Dedifferentiated amniotic fluid mesenchymal stem cell (primary cell): Measurements from ENCODE around the gene DIRAS1.

ENCODE experiments used
- DNase-seq: peaks from one replicate; pipeline ENCODE4 v3.0.0-alpha.2; 2016; ENCODE audit errors: extremely low spot score

DIRAS1 gene, protein sequence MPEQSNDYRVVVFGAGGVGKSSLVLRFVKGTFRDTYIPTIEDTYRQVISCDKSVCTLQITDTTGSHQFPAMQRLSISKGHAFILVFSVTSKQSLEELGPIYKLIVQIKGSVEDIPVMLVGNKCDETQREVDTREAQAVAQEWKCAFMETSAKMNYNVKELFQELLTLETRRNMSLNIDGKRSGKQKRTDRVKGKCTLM

DNA sequence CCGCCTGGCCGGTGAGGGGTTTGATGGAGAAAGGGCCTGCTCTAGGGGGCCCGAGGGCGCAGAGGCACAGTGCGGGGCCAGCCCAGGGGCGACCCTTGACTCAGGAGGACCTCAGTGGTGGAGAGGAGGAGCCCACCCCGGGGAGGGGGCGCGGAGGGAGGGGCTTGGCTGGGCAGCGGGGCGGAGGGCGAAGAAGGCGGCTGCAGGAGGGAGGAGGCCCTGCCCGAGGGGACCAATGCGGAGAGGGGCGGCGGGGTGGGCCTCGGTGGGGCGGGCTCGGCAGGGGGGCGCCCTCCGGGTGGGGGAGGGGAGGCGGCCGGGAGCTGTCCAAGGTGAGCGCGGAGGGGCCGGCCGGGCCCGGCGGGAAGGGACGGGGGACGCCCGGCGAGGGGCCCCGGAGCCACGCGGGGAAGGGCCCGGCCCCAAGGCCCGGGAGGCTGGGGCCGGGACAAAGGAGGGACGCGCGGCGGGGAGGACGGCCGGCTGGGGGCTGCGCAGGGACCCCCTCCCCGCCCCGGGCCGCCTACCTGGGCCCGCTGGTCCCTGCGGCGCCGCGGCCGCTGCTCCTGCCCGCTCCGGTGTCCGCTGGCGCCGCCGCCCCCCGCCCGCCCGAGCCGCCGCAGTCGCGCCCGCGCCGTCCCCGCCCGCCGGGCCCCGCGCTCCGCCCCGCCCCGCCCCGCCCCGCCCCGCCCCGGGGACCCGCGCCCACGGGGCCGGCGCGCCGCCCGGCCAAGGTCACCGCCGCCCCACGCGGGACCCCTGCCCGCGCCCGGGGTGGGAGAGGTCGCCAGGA is at the start of gene DIRAS1:
Gene DIRAS1, minus strand, starts transcription at position 596 of the 793 bp plus-strand sequence. CDS start 3,566 bp downstream, outside the sequence.
- DNase-seq: no peak

DNA sequence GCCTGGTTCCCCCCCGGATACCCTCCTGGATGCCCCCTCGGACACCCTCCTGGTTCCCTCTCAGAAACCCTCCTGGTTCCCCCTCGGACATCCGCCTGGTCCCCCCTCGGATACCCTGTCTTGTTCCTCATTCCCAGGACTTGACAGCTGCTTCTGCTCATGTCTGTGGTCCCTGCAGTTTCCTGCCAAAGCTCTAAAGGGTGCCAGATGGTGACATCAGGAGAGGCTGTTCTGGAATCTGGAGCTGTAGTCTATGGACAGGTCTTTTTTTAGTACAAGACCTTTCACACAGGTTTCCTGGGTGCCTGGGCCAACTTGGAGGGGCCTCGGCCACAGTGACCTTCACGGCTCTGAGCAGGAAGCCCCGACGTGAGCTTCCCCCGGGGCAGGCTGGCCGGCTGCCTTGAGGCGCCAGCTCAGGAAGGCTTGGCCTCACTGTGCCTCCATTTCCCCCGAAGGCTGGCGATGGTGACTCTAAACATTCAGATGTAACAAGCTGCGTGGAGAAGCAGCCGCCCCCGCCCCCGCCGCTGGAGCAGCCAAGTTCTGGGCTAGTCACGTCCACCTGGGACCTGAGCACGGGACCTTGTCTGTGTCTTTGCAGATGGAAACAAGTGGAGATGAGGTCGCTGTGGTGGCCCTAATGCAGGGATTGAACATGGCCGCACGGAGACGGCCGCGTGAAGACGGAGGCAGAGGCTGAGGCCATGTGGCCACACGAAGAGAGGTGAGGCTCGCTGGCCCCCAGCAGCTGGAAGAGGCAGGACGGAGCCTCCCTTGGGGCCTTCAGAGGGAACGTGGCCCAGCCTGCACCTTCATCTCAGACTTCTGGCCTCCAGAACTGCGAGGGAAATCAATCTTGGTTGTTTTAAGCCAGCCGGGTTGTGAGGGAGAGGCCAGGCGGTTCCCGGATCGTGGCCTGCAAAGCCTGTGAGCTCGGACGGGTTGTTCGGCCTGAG is 49.2 kb upstream of the DIRAS1 start:
- no peak for DNase-seq

DNA sequence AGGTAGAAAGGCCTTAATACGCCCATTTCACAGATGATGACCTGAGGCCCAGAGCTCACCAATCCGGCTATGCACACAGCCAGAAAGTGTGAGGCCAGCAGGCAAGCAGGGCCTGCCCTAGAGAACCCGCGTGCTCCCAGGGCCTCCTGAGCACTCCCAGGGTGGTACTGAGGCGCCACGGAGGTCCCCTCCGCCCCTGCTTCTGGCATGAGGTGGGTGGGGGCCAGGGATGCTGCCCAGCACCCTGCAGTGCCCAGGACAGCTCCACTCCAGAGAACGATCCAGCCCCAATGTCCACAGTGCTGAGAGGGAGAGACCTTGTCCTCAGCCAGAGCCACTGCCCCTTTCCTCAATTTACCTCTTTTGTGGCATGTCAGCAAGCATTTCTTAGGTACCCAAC is 48.0 kb upstream of the DIRAS1 start:
- no peak for DNase-seq

DNA sequence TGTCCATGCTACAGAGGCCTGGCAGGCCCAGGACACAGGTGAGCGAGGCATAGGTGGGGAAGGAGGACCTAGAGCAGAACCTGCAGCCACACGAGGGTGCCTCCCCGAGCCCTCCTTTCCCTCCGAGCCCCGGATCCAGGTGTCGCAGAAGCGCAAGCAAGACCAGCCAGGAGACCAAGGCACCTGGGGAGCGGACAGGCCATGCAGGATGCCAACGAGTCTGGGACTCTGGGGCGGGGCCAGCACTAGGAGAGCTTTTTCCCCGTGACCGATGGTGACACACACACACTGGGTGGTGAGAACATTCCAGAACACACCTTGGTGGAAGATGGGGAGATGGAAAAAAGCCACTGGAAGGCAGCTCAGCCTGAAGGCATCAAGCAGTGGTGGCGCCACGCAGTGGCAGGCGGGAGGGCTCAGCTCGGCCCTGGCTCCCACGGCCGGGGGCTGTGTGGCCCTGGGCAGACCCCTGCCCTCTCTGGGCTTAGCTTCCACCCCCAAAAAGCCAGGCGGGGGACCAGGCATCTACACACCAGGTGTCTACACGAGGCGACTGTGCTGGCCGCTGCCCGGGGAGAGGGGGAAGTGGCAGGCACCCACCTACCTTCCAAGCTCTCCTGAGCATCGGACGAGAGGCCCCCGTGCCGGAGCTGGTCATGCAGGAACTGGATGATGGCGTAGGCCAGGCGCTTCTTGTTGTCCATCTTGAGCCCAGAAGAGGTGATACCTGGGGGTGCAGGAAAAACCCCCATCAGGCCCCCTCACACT is 47.4 kb upstream of the DIRAS1 start:
- no peak for DNase-seq

DNA sequence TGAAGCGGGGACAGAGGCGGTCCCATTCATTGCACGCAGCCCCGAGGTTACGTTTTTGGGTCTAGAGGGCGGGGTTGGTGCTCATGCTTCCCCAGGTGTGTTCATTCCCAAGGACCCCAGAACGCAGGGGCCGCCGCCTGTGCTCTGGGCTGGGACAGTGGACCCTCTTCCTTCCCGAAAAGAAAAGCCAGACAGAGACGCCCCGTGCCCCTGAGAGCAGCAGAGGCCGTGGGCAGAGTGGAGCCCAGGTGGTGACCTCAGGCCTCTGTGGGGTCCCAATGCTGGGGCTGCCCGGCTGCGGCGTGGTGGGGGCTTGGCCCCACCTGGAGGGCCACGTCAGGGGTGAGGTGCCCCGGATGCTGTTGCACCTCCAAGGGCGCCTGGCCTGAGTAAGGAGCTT is 46.5 kb upstream of the DIRAS1 start:
- DNase-seq: no peak

DNA sequence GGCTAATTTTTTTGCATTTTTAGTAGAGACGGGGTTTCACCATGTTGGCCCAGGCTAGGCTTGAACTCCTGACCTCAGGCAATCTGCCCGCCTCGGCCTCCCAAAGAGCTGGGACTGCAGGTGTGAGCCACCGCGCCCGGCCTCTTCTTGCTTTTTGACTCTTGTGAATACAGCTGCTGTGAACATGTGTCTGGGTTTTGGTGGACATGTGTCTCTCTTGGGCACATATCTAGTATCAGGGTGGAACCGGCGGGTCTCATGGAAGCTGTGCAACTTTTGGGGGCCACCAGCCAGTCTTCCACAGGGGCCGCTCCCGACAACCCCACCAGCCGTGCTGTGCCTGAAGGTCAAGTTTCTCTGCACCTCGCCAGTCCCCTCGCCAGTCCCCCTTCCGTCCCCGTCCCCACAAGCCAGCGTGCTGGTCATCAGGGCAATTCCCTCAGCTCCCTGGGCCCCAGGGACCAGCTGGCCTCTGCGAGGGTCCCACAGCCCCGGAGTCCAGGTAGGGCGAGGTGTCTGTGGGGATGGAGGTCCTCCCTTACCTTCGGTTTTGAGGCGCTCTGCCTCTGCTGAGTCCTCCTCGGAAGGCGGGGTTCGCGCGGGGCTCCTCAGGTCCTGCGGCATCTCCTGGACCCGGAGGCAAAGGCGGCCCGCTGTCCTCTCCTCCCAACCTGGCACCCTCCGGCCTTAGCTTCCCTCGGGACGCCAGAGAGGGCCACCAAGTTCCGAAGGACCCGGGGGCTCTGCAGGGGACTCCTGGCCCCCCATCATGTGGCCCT is 45.6 kb upstream of the DIRAS1 start:
- DNase-seq: no peak

DNA sequence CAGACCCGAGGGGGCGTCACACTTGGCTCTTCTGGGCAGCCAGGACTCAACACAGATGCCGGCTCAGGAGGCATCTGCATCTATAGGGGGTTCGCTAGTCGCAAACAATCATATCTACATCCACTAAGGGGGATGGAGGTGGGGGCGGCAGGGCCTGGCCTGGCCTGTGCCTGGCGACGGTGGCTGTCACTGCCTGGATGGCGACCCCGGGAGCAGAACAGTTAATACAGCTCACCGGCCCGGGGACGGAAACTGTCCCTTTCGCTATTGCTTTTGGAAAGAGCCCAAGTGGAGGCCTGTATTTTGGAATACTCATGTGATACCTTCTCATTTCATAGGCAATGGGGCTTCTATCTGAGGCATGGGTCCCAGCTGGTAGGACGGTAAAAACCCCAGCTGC is 44.2 kb upstream of the DIRAS1 start:
- DNase-seq: no peak

DNA sequence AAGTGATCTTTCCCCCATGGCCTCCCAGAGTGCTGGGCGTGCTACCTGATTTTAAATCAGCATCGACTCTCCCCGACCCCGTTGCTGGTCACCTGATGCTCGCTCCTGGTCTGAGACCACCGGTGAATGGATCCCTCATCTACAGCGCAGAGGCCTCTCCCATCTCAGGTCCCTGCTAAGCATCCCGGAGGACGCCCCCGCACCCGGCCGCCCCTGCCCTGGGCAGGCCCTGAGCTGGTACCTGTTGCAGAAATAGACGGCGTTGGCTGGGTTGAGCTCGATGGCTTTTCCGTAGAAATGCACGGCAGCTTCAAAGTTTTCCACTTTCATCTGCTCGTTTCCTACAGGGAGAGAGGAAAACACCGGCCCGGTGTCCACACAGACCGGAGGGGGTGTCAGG is 43.8 kb upstream of the DIRAS1 start:
- DNase-seq: no peak

DNA sequence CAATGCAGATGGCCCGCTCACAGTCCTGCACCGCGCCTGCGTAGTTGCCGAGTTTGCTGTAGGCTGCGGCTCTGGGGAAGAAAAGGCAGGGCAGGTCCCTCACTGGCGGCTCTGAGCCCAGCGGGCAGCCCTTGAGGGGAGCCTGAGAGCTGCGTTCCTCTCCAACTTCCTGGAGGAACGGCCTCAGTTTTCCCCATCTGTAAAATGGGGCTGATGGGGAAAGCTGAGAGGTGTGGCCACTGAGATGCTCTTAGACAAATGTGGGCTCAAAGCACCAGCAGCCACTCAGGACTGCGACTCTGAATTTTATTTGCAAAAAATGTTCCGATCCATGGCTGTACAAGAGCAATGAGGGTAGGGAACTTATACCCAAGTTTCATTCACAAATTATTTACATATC is 42.5 kb upstream of the DIRAS1 start:
- no peak for DNase-seq

DNA sequence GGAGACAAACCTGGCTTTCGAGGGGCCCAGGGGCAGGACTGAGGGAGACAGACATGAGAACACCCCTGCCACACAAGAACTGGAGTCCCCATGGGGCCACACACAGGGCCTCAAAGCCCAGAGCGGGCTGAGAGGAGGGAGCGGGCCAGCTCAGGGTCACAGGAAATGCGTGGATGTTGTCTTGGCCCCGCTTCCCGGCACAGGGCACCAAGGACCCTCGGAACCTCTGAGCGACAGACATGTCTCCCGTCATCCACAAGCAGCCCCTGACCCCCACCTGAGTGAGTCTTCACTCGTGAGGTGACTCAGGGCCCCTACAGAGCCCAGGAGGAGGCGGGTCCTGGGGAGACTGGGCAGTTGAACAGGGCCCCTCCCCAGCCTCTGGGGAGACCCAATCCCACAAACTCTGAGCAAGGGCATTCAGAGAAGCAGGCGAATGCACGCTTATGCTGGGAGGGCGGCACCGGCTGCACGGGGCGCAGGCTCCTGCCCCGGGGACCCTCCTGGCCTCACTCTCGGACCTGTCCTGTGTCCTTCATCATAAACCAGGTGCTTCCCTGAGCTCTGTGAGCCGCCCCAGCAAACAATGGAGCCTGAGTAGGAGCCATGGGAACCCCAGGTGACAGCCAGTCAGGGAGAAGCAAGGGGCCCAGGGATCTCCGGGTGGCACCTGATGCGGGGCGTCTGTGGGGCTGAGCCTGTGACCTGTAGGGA is 41.8 kb upstream of the DIRAS1 start:
- no peak for DNase-seq

DNA sequence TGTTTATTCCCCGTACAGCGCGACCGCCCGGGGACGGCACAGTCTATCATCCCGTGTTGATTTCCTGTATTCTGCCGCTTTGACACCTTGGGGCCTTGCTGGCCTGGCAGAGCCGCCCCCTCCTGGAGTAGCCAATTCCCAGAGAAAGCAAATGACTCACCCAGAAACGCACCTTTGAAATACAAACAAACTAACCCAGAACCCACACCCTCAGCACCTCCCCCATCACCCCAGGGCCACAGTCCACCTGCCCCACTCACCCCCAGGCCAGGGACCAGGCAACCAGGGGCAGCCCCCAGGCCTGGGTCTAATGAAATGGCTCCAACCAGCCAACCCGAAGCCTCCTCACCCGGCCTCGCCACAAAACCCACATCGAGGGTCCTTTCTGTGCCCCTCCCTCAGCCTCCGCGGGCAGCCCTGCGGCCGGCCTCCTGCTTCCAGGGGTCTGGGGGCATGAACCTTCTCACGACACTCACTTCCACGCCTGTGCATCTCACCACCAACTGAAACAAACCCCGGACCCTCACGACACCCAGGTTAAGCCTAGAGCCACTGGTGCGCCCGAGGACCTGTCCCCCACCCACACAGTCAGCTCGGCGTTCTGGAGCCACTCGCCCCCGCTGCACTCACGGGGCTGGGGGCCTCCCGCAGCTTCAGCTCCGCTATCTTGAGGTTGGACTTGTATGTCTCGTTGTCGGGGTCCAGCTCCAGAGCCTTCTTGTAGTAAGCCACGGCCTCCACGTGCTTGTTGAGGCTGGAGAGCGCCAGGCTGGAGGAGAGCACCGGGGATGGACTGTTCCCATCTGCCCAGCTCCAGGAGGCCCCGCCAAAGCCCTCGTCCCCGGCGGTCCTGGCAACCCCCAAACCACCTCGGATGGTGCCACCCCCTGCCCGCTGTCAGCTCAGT is 41.0 kb upstream of the DIRAS1 start:
- DNase-seq: no peak

DNA sequence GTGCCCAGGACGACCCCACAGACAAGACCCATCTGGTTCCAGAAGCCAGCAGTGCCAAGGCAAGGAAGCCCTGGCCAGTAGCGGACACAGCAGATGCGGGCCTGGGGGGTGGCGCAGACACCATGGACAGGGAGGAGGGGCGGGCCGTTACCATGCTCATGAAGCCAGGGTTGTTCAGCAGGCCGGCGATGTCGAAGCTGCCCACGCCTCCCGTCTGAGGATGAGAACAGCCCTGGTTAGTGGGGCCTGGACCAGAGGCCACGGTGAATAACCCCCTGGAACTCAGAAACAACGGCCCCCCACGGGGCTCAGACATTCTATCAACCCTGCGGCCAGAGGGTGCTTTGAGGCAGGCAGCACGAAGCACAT is 40.1 kb upstream of the DIRAS1 start:
- no peak for DNase-seq

DNA sequence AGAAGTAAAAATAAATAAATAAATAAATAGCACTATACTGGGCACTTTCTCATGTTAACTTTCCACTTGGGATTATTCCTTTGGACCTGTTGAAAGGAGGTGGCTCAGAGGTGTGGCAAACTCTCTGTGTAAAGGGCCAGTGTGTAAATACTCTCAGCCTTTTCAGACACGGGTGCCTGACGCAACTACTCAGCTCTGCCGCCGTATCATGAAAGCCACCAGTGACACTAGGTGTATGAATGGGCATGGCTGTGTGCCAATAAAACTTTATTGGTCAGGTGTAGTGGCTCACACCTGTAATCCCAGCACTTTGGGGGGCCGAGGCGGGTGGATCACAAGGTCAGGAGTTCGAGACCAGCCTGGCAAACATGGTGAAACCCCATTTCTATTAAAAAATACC is 38.8 kb upstream of the DIRAS1 start:
- no peak for DNase-seq

DNA sequence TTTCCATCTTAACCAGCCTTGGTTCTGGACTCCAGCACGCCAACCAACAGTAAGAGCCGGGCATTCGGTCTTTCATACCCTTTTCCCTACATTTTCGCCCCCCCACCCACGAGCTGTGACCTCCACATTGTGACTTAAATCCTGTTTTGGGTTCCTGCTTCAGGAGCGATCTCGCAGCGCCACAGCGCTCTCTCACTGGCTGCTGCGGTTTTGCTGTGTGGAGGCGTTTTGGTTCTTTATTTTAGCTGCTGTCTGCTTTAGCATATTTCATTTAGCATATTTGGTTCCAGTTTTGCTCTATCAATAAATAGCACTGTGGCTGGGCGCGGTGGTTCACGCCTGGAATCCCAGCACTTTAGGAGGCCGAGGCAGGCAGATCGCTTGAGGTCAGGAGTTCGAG is 38.2 kb upstream of the DIRAS1 start:
- DNase-seq: no peak

DNA sequence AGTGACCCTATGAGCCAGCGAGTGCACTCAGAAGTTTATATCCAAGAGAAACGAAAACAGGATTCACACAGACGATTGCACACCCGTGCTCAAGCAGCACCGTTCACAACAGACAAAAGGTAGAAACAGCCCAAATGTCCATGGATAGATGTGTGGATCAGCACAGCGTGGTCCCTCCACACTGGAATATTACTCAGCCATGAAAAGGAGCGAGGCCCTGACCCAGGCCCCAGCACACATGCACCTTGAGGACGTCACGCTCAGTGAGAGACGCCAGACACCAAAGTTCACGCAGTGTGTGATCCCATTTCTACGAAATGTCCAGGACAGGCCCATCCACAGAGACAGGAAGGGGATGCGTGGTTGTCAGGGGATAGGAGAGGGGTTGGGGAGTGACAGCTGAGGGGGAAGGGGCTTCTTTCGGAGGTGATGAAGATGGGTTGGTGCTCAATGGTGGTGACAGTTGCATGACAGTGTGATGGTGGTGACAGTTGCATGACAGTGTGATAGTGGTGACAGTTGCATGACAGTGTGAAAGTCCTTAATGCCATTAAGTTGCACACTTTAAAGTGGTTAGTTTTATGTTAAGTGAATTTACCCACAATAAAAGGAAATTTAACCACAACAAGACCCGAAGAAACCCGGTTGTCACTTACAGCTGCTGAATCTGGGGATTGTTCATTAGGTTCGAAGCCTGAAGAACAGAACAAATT is 37.6 kb upstream of the DIRAS1 start:
- no peak for DNase-seq

DNA sequence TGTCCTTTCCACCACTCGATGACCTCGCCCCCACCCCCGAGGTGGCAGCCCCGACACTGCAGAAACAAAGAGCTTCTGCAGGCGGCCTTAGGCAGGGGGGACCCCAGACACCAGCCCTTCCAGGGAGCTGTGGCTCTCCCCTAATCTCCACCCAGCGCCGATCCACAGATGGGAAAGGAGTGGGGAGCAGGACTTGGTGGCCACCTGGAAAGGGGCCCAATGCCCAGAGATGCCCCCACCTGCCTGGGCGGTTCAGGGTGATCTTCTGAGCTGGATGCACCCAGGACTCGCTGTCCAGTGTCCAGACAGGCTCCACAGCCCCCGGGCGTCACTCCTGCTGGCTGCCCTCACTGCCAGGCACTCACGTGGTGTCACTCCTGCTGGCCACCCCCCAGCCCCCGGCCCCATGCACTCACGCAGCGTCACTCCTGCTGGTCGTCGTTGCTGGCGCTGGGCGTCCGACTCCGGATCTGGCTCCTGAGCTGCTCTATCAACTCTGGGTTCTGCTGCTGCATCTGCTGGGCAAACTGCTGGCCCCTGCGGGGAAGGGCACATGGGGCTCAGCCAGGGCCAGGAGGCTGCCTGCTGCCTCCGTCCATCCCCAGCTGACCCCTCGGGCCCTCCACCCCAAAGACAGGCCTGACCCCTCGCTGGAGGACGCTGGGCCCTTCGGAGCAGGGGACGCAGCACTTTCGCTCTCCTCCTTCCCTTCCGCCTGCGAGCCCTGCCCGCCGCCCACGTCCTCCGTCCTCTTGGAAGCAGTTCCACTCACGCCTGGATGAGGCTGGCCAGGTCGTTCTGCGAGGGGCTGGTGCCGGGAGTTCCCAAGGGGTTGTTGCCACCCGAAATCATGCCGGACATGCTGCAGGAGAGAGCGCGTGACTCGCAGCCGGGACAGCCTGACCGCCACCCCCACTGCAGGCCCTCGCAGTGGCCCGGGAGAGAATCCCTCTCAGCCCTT is 36.0 kb upstream of the DIRAS1 start:
- no peak for DNase-seq

DNA sequence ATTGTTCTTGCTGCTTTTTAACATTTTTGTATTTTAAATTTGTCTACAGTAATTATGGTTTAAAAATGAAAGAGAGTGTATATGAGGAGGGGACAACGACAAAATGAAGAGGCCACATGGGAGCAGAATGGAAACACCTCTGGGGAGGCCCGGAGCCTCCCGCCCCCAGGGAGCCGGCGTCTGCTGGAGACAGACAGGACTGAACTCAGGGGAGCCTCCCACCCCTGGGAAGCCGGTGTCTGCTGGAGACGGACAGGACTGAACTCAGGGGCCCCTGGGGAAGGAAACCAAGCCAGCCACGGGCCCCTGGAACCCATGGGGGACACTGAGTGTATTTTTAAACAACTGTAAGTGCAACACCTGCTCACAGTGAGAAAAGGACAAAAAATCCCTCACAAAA is 35.3 kb upstream of the DIRAS1 start:
- no peak for DNase-seq
